Gastroesophageal sphincter (tissue), 3 donors: ENCODE results near the gene SLC6A2.

Experiments
- POLR2A ChIP-seq, 2 donors: fragments of 450-650 bp; IDR thresholded peaks; one replicate each; pipeline ENCODE4 v1.6.1; 2017; ENCODE audit warnings: antibody characterized with exemption in 2 of 2, mild to moderate bottlenecking in 2 of 2, moderate library complexity in 1 of 2
- TF ChIP-seq, protein P1 (sequence below), 4 experiments: fragments of 200-600 bp in 2 of 4; fragments of 450-650 bp in 2 of 4; sonication (generic) in 1 of 4; IDR thresholded peaks; one replicate each; pipeline ENCODE4 v1.5.1; 2017 to 2019; ENCODE audit warnings: antibody characterized with exemption in 4 of 4, mild to moderate bottlenecking in 2 of 4, moderate library complexity in 2 of 4

DNA sequence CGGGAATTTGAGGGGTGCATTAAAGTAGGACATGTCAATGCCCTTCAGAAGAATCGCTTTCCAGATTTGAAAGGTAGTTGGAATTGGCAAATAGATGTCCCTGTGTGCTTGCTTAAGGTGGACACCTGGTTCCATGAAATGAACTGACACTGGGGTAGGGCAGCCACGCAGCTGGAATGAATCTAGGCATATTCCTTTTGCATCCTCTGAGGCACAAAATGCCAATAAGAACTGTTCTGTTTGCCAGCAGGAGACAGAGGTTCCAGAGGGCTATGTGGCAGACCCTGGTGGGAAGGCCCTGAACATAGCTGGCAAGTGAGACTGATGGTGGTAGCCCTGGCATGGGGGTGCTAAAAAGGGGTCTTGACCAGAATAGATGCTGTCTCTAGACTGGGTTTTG, 61.5 kb downstream of the SLC6A2 start:
- TF ChIP-seq, protein P1, sequence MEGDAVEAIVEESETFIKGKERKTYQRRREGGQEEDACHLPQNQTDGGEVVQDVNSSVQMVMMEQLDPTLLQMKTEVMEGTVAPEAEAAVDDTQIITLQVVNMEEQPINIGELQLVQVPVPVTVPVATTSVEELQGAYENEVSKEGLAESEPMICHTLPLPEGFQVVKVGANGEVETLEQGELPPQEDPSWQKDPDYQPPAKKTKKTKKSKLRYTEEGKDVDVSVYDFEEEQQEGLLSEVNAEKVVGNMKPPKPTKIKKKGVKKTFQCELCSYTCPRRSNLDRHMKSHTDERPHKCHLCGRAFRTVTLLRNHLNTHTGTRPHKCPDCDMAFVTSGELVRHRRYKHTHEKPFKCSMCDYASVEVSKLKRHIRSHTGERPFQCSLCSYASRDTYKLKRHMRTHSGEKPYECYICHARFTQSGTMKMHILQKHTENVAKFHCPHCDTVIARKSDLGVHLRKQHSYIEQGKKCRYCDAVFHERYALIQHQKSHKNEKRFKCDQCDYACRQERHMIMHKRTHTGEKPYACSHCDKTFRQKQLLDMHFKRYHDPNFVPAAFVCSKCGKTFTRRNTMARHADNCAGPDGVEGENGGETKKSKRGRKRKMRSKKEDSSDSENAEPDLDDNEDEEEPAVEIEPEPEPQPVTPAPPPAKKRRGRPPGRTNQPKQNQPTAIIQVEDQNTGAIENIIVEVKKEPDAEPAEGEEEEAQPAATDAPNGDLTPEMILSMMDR (IDR thresholded peaks at IDR 0.05) = no peak
- TF ChIP-seq POLR2A (IDR thresholded peaks at IDR 0.05) = no peak
